Fibroblast of lung (primary cell): Measurements from ENCODE around the gene CCDC85C.

ENCODE experiments used
- EZH2 ChIP-seq: IDR thresholded peaks from 2 replicates; pipeline ENCODE4 v1.5.1; 2012; ENCODE audit warnings: low read length, control low read depth, mild to moderate bottlenecking; ENCODE audit errors: missing control alignments
- TF ChIP-seq, protein P1 (sequence below), 2 donors: IDR thresholded peaks in 1 of 2; conservative IDR thresholded peaks in 1 of 2; 1 replicate in 1 of 2; 2 replicates in 1 of 2; pipeline ENCODE4 v1.5.1; 2011 to 2012; ENCODE audit warnings: low read length in 2 of 2, control low read depth in 1 of 2, inconsistent platforms in 1 of 2, low read depth in 1 of 2, mild to moderate bottlenecking in 1 of 2

DNA sequence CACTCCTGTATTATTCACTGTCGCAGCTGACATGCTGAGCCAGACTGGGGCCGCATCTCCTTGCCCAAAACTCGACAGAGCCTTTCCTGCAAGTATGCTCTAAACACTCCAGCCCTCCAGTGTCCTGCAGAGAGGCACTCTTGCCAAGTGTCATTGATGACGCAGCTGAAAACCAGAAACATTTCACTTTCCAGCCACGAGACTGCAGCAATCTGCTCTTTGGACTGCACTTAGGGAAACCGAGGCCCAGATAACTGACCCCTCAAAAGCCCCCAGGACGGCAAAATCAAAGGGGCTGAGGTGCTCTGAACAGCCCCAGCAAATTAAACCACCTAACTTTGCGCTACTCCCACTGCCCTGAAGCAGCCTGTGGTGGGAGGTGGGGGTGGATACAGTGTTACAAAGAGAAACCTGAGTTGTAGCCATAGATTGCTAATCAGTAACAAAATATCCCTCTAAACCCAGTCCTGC lies 2.6 kb downstream of the CCDC85C start:
- TF ChIP-seq, protein P1, sequence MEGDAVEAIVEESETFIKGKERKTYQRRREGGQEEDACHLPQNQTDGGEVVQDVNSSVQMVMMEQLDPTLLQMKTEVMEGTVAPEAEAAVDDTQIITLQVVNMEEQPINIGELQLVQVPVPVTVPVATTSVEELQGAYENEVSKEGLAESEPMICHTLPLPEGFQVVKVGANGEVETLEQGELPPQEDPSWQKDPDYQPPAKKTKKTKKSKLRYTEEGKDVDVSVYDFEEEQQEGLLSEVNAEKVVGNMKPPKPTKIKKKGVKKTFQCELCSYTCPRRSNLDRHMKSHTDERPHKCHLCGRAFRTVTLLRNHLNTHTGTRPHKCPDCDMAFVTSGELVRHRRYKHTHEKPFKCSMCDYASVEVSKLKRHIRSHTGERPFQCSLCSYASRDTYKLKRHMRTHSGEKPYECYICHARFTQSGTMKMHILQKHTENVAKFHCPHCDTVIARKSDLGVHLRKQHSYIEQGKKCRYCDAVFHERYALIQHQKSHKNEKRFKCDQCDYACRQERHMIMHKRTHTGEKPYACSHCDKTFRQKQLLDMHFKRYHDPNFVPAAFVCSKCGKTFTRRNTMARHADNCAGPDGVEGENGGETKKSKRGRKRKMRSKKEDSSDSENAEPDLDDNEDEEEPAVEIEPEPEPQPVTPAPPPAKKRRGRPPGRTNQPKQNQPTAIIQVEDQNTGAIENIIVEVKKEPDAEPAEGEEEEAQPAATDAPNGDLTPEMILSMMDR (conservative IDR thresholded peaks at IDR 0.05 in 1 of 2, IDR thresholded peaks at IDR 0.05 in 1 of 2; ENCODE audit: low read depth in 1 of 2, low read length in 2 of 2) = no peak
- no peak for TF ChIP-seq EZH2
